Neural cell (in vitro differentiated cells): ENCODE measurements around the gene ZNF385C. TPM values are rescaled to one million over a fixed set of nuclear protein-coding genes. Genes with fewer than 3 reads are reported as not detected.

Experiments used
- H2AFZ ChIP-seq: fragments of 200-600, 300-800 bp; sonication (generic), shearing (Covaris generic); 2 replicates; pipeline ENCODE4 v1.6.0; 2014; ENCODE audit warnings: low read depth, mild to moderate bottlenecking, antibody characterized with exemption, low read length, moderate library complexity
- H3F3A ChIP-seq: fragments of 200-600 bp; shearing (Covaris generic); 2 replicates; pipeline ENCODE4 v1.6.1; 2016; ENCODE audit warnings: mild to moderate bottlenecking, moderate library complexity, mixed read lengths, antibody characterized with exemption, low read length; ENCODE audit not compliant: insufficient read depth, poor library complexity, severe bottlenecking
- H3K27ac ChIP-seq: fragments of 200-600, 300-800 bp; sonication (generic), shearing (Covaris generic); 2 replicates; pipeline ENCODE4 v1.5.1; 2014; ENCODE audit warnings: mild to moderate bottlenecking, low read length, moderate library complexity
- H3K27me3 ChIP-seq: fragments of 300-800, 200-600 bp; sonication (generic), shearing (Covaris generic); 2 replicates; pipeline ENCODE4 v1.6.0; 2014; ENCODE audit warnings: mild to moderate bottlenecking, low read depth, low read length, moderate library complexity; ENCODE audit not compliant: insufficient read depth
- H3K36me3 ChIP-seq: fragments of 300-800, 200-600 bp; sonication (generic), shearing (Covaris generic); 2 replicates; pipeline ENCODE4 v1.5.1; 2014; ENCODE audit warnings: mild to moderate bottlenecking, antibody characterized with exemption, low read length, moderate library complexity; ENCODE audit not compliant: insufficient read depth
- H3K4me2 ChIP-seq: fragments of 300-800, 200-600 bp; sonication (generic), shearing (Covaris generic); 2 replicates; pipeline ENCODE4 v1.6.0; 2014; ENCODE audit warnings: mild to moderate bottlenecking, low read length
- H3K4me3 ChIP-seq: fragments of 300-800, 200-600 bp; sonication (generic), shearing (Covaris generic); 2 replicates; pipeline ENCODE4 v1.5.1; 2014; ENCODE audit warnings: mild to moderate bottlenecking, low read length, moderate library complexity
- H3K79me2 ChIP-seq: fragments of 200-600 bp; shearing (Covaris generic); replicated peaks from 2 replicates; pipeline ENCODE4 v1.6.0; 2014; ENCODE audit warnings: mild to moderate bottlenecking, low read length, moderate library complexity; ENCODE audit not compliant: insufficient read depth
- H3K9ac ChIP-seq: fragments of 300-800, 200-600 bp; sonication (generic), shearing (Covaris generic); 2 replicates; pipeline ENCODE4 v1.6.1; 2016; ENCODE audit warnings: mild to moderate bottlenecking, low read length, mixed read lengths
- H3K9me2 ChIP-seq: fragments of 200-600 bp; shearing (Covaris generic); 2 replicates; pipeline ENCODE4 v1.6.1; 2016; ENCODE audit warnings: mild to moderate bottlenecking, low read length, mixed read lengths; ENCODE audit not compliant: insufficient read depth
- H3K9me3 ChIP-seq: fragments of 200-600, 300-800 bp; sonication (generic), shearing (Covaris generic); 2 replicates; pipeline ENCODE4 v1.6.1; 2016; ENCODE audit warnings: mild to moderate bottlenecking, mixed run types, low read length, moderate library complexity, mixed read lengths
- H4K20me1 ChIP-seq: fragments of 200-600 bp; shearing (Covaris generic); 2 replicates; pipeline ENCODE4 v1.6.1; 2016; ENCODE audit warnings: mild to moderate bottlenecking, mixed run types; ENCODE audit not compliant: insufficient read depth
- CTCF ChIP-seq: fragments of 450-650 bp; IDR thresholded peaks from 2 replicates; pipeline ENCODE4 v1.5.1; 2014; ENCODE audit warnings: antibody characterized with exemption, mild to moderate bottlenecking, moderate library complexity; ENCODE audit not compliant: poor library complexity, severe bottlenecking
- EP300 ChIP-seq: fragments of 450-650 bp; conservative IDR thresholded peaks from 2 replicates; pipeline ENCODE4 v1.6.1; 2014; ENCODE audit warnings: antibody characterized with exemption, mild to moderate bottlenecking, moderate library complexity; ENCODE audit not compliant: poor library complexity, severe bottlenecking
- EZH2 ChIP-seq: fragments of 200-600, 300-800 bp; shearing (Covaris generic), sonication (generic); IDR thresholded peaks from 2 replicates; pipeline ENCODE4 v1.6.1; 2014; ENCODE audit warnings: antibody characterized with exemption, low read length, borderline replicate concordance, mild to moderate bottlenecking; ENCODE audit not compliant: insufficient read depth, poor library complexity, severe bottlenecking
- MXI1 ChIP-seq: fragments of 450-650 bp; conservative IDR thresholded peaks from 2 replicates; pipeline ENCODE4 v1.6.1; 2014; ENCODE audit warnings: antibody characterized with exemption, mild to moderate bottlenecking; ENCODE audit not compliant: poor library complexity, severe bottlenecking
- POLR2AphosphoS5 ChIP-seq: IDR thresholded peaks from 2 replicates; pipeline ENCODE4 v1.6.1; 2012
- RAD21 ChIP-seq: fragments of 450-650 bp; conservative IDR thresholded peaks from 2 replicates; pipeline ENCODE4 v1.6.1; 2014; ENCODE audit warnings: antibody characterized with exemption, mild to moderate bottlenecking, moderate library complexity
- REST ChIP-seq: IDR thresholded peaks from 2 replicates; pipeline ENCODE4 v1.6.1; 2012; ENCODE audit warnings: borderline replicate concordance
- SMC3 ChIP-seq: fragments of 450-650 bp; conservative IDR thresholded peaks from 2 replicates; pipeline ENCODE4 v1.6.1; 2014; ENCODE audit warnings: antibody characterized with exemption, mild to moderate bottlenecking, moderate library complexity; ENCODE audit not compliant: poor library complexity
- TAF1 ChIP-seq: IDR thresholded peaks from 2 replicates; pipeline ENCODE4 v1.6.1; 2012; ENCODE audit warnings: low read depth
- polyA plus RNA-seq: library from polyadenylated mRNA; depleted of rRNA; stranded (reverse); fragments of >200 nt; gene quantifications from 2 replicates; pipeline ENCODE4 v1.2.3, GENCODE V29; 2014

The ZNF385C gene
- polyA plus RNA-seq, 1 donor from 2014 or later = 0.69 TPM

- Histone ChIP-seq H3K9me2 (no peaks in the 10 kb centered on the region), H3K27ac (no peak overlapping the region), H3K36me3 (no peaks in the 10 kb centered on the region), H3K9me3 (no peaks in the 10 kb centered on the region), H3K9ac (no peak overlapping the region), H2AFZ (no peak overlapping the region), H3K4me2 (no peak overlapping the region), H4K20me1 (no peaks in the 10 kb centered on the region), H3K27me3 (no peaks in the 10 kb centered on the region), H3F3A (no peaks in the 10 kb centered on the region), H3K4me3 (no peak overlapping the region), H3K79me2 (no peaks in the 10 kb centered on the region)
- no peak for TF ChIP-seq RAD21
- no peak for TF ChIP-seq POLR2AphosphoS5
- TF ChIP-seq TAF1 = no peak
- no peak for TF ChIP-seq EP300
- no peak for TF ChIP-seq SMC3
- TF ChIP-seq MXI1 = no peak
- TF ChIP-seq REST = no peak
- TF ChIP-seq EZH2 = no peak
- TF ChIP-seq CTCF = no peak
Measured at GRCh38 chr17:42039794-42040763, 58.2 kb downstream of the ZNF385C start.

- TF ChIP-seq RAD21 (no peak), MXI1 (no peak)
- Histone ChIP-seq H4K20me1 (no peaks in the 10 kb centered on the region), H3K27me3 (no peaks in the 10 kb centered on the region), H3K27ac (no peak overlapping the region), H3K9me3 (no peaks in the 10 kb centered on the region), H3K79me2 (no peaks in the 10 kb centered on the region), H3K4me3 (no peak overlapping the region), H3F3A (no peaks in the 10 kb centered on the region), H2AFZ (no peak overlapping the region), H3K9ac (no peak overlapping the region), H3K4me2 (no peak overlapping the region), H3K9me2 (no peaks in the 10 kb centered on the region), H3K36me3 (no peaks in the 10 kb centered on the region)
Measured at GRCh38 chr17:42038221-42038973, 59.9 kb downstream of the ZNF385C start.
